ENCODE measurements around the gene SEL1L.

DNA sequence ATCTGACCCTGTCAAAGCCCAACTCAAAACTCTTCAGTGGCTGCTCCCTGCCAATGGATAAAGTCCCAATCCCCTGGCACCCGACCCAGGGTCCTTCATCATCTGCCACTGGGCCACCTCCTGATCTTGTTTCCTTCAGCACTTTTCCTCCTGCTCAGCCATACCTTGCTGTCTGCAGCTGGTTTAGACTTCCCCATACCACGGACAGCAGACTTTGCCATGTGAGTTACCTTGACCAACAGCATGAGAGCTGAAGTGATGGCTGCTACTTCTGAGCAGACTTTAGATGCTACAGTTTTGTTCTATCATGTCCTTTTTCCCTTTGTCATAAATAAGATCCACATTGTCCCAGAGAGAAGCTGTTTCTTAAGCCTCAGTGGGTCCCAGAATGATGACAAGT lies 100.3 kb downstream of the SEL1L start:
- TF ChIP-seq, protein P1, sequence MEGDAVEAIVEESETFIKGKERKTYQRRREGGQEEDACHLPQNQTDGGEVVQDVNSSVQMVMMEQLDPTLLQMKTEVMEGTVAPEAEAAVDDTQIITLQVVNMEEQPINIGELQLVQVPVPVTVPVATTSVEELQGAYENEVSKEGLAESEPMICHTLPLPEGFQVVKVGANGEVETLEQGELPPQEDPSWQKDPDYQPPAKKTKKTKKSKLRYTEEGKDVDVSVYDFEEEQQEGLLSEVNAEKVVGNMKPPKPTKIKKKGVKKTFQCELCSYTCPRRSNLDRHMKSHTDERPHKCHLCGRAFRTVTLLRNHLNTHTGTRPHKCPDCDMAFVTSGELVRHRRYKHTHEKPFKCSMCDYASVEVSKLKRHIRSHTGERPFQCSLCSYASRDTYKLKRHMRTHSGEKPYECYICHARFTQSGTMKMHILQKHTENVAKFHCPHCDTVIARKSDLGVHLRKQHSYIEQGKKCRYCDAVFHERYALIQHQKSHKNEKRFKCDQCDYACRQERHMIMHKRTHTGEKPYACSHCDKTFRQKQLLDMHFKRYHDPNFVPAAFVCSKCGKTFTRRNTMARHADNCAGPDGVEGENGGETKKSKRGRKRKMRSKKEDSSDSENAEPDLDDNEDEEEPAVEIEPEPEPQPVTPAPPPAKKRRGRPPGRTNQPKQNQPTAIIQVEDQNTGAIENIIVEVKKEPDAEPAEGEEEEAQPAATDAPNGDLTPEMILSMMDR (conservative IDR thresholded peaks at IDR 0.05; ENCODE audit: low read length) = no peak
- TF ChIP-seq EZH2phosphoT487 (IDR thresholded peaks at IDR 0.05; ENCODE audit: borderline replicate concordance, low read depth, low read length) = no peak
